BE2C (cell line): ENCODE data around the gene TNFRSF13B.

ENCODE experiments used
- DNase-seq: peaks from one replicate; pipeline ENCODE4 v3.0.0-alpha.2; 2020
- H3K27me3 ChIP-seq: fragments of 250-450 bp; sonication (Bioruptor Pico); 2 replicates; pipeline ENCODE4 v1.5.1; 2020; ENCODE audit warnings: mild to moderate bottlenecking
- H3K36me3 ChIP-seq: fragments of 250-450 bp; sonication (Bioruptor Pico); 2 replicates; pipeline ENCODE4 v1.5.1; 2020; ENCODE audit warnings: mild to moderate bottlenecking
- H3K4me1 ChIP-seq: fragments of 250-450 bp; sonication (Bioruptor Pico); 2 replicates; pipeline ENCODE4 v1.5.1; 2020
- H3K4me3 ChIP-seq: 2 replicates; pipeline ENCODE4 v1.5.1; 2011; ENCODE audit warnings: low read depth, low read length
- H3K9me3 ChIP-seq: fragments of 250-450 bp; sonication (Bioruptor Pico); 2 replicates; pipeline ENCODE4 v1.5.1; 2020
- CTCF ChIP-seq: IDR thresholded peaks from 2 replicates; pipeline ENCODE4 v1.5.1; 2012; ENCODE audit warnings: mild to moderate bottlenecking, low read depth, low read length

Gene TNFRSF13B

GRCh38 chr17:16991349-16992009 is 19.6 kb upstream of the TNFRSF13B start:
- Histone ChIP-seq H3K27me3 (no peaks in the 10 kb centered on the region), H3K36me3 (no peaks in the 10 kb centered on the region), H3K9me3 (no peaks in the 10 kb centered on the region), H3K4me3 (no peak overlapping the region), H3K4me1 (no peaks in the 10 kb centered on the region; the same call in 1 of the 2 replicates)
- peak; percentile 79 for DNase-seq
- TF ChIP-seq CTCF, result peak; percentile 71

- Histone ChIP-seq H3K9me3 (no peaks in the 10 kb centered on the region), H3K4me1 (no peaks in the 10 kb centered on the region; the same call in 1 of the 2 replicates), H3K27me3 (no peaks in the 10 kb centered on the region), H3K36me3 (no peaks in the 10 kb centered on the region), H3K4me3 (no peak overlapping the region)
- no peak for TF ChIP-seq CTCF
- DNase-seq, result no peak
Observed at GRCh38 chr17:16989953-16990860, 18.3 kb upstream of the TNFRSF13B start.

GRCh38 chr17:16989230-16989952 is 17.5 kb upstream of the TNFRSF13B start:
- Histone ChIP-seq H3K36me3 (no peaks in the 10 kb centered on the region), H3K9me3 (no peaks in the 10 kb centered on the region), H3K4me3 (no peak overlapping the region), H3K4me1 (no peaks in the 10 kb centered on the region; the same call in 1 of the 2 replicates), H3K27me3 (no peaks in the 10 kb centered on the region)
- TF ChIP-seq CTCF, result no peak
- no peak for DNase-seq

DNA sequence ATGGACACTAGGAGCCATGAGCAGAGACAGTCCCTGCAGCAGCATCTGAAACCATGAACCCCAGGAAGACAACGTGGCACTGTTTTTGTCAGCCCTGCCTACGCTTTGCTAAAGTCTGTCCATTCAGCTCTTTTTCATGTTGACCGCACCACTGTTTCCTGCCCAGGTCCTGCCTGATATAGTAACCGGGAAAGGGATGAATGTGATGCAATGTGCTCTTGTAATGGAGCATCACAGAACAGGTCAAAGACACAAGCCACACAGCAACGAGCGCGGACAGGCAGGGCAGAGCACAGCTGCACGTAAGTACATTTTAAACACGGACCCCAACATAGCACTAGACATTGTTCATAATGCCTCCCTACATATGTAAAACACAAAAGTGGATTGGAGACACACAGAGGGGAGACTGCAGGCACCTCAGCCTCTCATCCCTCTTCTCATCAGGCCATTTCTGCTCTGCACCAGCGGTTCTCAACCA is 16.9 kb upstream of the TNFRSF13B start:
- H3K4me3 ChIP-seq, result no peak overlapping the region
- DNase-seq, result no peak
- no peaks in the 10 kb centered on the region; the same call in 1 of the 2 replicates for H3K4me1 ChIP-seq
- TF ChIP-seq CTCF, result no peak
- H3K9me3 ChIP-seq, result no peaks in the 10 kb centered on the region
- H3K27me3 ChIP-seq, result no peaks in the 10 kb centered on the region
- H3K36me3 ChIP-seq, result no peaks in the 10 kb centered on the region

DNA sequence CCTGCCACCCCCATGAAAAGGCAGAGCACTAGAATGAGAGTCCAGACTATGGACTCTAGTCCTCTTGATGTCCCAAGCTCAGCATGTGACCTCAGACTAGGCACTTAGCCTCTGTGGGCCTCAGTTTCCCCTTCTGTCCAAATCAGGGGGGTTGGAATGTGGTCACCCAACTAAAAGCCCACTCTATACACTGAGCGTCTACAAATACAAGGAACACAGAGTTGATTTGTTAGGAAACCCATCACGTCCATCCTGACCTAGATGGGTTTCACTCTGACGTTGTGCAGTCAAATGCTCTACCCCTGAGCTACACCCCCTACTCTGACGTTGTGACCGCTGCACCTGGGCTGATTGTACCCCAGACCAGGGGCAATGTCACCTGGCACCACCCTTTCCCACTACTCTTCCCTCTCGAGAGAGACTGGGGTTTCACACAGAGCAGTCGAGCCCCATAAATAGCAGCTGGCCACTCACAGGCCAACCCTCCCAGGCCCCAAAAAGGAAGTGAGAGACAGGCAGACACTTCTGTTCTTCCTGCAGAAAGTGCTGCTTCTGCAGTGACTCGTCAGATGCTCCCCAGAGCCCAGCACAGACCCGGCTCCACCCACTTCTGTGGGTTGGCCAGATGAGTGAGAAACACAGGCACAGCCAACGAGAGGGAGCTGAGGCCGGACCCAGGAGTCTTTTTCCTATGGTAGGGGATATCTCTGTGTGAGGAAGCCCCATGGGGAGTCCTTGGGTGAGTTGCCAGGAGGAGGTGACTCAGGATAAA is 16.1 kb upstream of the TNFRSF13B start:
- Histone ChIP-seq H3K27me3 (no peaks in the 10 kb centered on the region), H3K4me3 (no peak overlapping the region), H3K4me1 (no peaks in the 10 kb centered on the region; the same call in 1 of the 2 replicates), H3K9me3 (no peaks in the 10 kb centered on the region), H3K36me3 (no peaks in the 10 kb centered on the region)
- peak; percentile 61 for DNase-seq
- TF ChIP-seq CTCF, result no peak
